IMR-90 (cell line): Measurements from ENCODE around the gene TECPR2. TPM values are rescaled to one million over a fixed set of nuclear protein-coding genes. Genes with fewer than 3 reads are reported as not detected.

ENCODE experiments used
- ATAC-seq: fragments of 200-7000 bp; cut with Tn5 transposase; 2 replicates; pipeline ENCODE4 v1.9.1; 2020; ENCODE audit warnings: low read depth, mild to moderate bottlenecking, moderate library complexity
- BruUV-seq: library from RNA; stranded (reverse); fragments of 400-500 nt; replicated peaks from 2 replicates; lab custom pipeline; 2021; lab: Mats Ljungman, UMichigan
- CTCF ChIA-PET: fragments of 300-600 bp; formaldehyde crosslinking; extraction: SDS; loops from one replicate; lab custom pipeline; 2021; ENCODE audit warnings: antibody characterized with exemption; lab: Yijun Ruan, JAX
- POLR2A ChIA-PET: fragments of 300-600 bp; sonication (Branson Sonifier 250); formaldehyde crosslinking; loops from one replicate; lab custom pipeline; 2022; ENCODE audit warnings: antibody characterized with exemption; ENCODE audit not compliant: unreplicated experiment; lab: Charles Lee
- DNase-seq: peaks from one replicate; pipeline ENCODE4 v3.0.0; 2013
- H2AFZ ChIP-seq: replicated peaks from 2 replicates; pipeline ENCODE3; 2013; ENCODE audit warnings: low read length, mild to moderate bottlenecking; ENCODE audit not compliant: poor library complexity
- H2AK5ac ChIP-seq: 2 replicates; pipeline ENCODE4 v1.6.1; 2013; ENCODE audit warnings: low read depth, low read length, inconsistent platforms
- H2AK9ac ChIP-seq: replicated peaks from 2 replicates; pipeline ENCODE3; 2013; ENCODE audit warnings: mild to moderate bottlenecking, low read depth, low read length, moderate library complexity; ENCODE audit not compliant: poor library complexity
- H2BK120ac ChIP-seq: 2 replicates; pipeline ENCODE4 v1.6.1; 2013; ENCODE audit warnings: low read depth, low read length, inconsistent platforms
- H2BK15ac ChIP-seq: 3 replicates; pipeline ENCODE4 v1.6.1; 2013; ENCODE audit warnings: low read depth, low read length, inconsistent platforms
- H2BK20ac ChIP-seq: 2 replicates; pipeline ENCODE4 v1.6.1; 2013; ENCODE audit warnings: low read depth, mild to moderate bottlenecking, inconsistent platforms, low read length, moderate library complexity
- H2BK5ac ChIP-seq: 2 replicates; pipeline ENCODE4 v1.6.1; 2013; ENCODE audit warnings: mild to moderate bottlenecking, low read depth, low read length, inconsistent platforms; ENCODE audit not compliant: poor library complexity, severe bottlenecking
- H3K14ac ChIP-seq: replicated peaks from 2 replicates; pipeline ENCODE4 v1.6.1; 2013; ENCODE audit warnings: low read depth, low read length, inconsistent platforms
- H3K18ac ChIP-seq: 2 replicates; pipeline ENCODE4 v1.6.1; 2013; ENCODE audit warnings: low read depth, low read length, control low read depth
- H3K23ac ChIP-seq: 2 replicates; pipeline ENCODE4 v1.6.1; 2013; ENCODE audit warnings: low read depth, low read length, inconsistent platforms
- H3K27ac ChIP-seq: 2 replicates; pipeline ENCODE4 v1.5.1; 2013; ENCODE audit warnings: mild to moderate bottlenecking, control low read depth, low read length; ENCODE audit not compliant: insufficient read depth
- H3K27me3 ChIP-seq: 2 replicates; pipeline ENCODE4 v1.6.1; 2013; ENCODE audit warnings: low read length; ENCODE audit not compliant: control insufficient read depth, insufficient read depth
- H3K36me3 ChIP-seq: 2 replicates; pipeline ENCODE4 v1.6.1; 2013; ENCODE audit warnings: low read length, mixed read lengths; ENCODE audit not compliant: control insufficient read depth, insufficient read depth
- H3K4ac ChIP-seq: 2 replicates; pipeline ENCODE4 v1.6.1; 2013; ENCODE audit warnings: low read depth, low read length, inconsistent platforms
- H3K4me1 ChIP-seq: 2 replicates; pipeline ENCODE4 v1.6.1; 2013; ENCODE audit warnings: low read length, mixed read lengths; ENCODE audit not compliant: control insufficient read depth, insufficient read depth
- H3K4me2 ChIP-seq: 2 replicates; pipeline ENCODE4 v1.6.1; 2013; ENCODE audit warnings: low read depth, mild to moderate bottlenecking, control low read depth, low read length, moderate library complexity
- H3K4me3 ChIP-seq: 2 replicates; pipeline ENCODE4 v1.5.1; 2013; ENCODE audit warnings: low read depth, mild to moderate bottlenecking, control low read depth, low read length, moderate library complexity; ENCODE audit not compliant: insufficient read depth
- H3K56ac ChIP-seq: 2 replicates; pipeline ENCODE4 v1.6.1; 2013; ENCODE audit warnings: low read length, inconsistent platforms; ENCODE audit not compliant: insufficient read depth; ENCODE audit errors: extremely low read depth
- H3K79me1 ChIP-seq, 2 experiments: 2 replicates each; pipeline ENCODE4 v1.6.1; 2013; ENCODE audit warnings: low read length in 2 of 2, inconsistent platforms in 1 of 2, low read depth in 1 of 2
- H3K9ac ChIP-seq: 2 replicates; pipeline ENCODE4 v1.6.1; 2013; ENCODE audit warnings: low read depth, low read length, control low read depth
- H3K9me1 ChIP-seq: 2 replicates; pipeline ENCODE4 v1.6.1; 2013; ENCODE audit warnings: low read length, inconsistent platforms; ENCODE audit not compliant: insufficient read depth
- H3K9me3 ChIP-seq: 2 replicates; pipeline ENCODE4 v1.6.1; 2013; ENCODE audit warnings: low read length; ENCODE audit not compliant: control insufficient read depth, insufficient read depth
- H4K20me1 ChIP-seq: 2 replicates; pipeline ENCODE4 v1.6.1; 2013; ENCODE audit warnings: low read length, inconsistent platforms; ENCODE audit not compliant: insufficient read depth
- H4K5ac ChIP-seq: 2 replicates; pipeline ENCODE4 v1.6.1; 2013; ENCODE audit warnings: mild to moderate bottlenecking, low read depth, low read length, control low read depth
- H4K8ac ChIP-seq, 2 experiments: 2 replicates each; pipeline ENCODE4 v1.6.1; 2013; ENCODE audit warnings: low read depth in 2 of 2, low read length in 2 of 2, control low read depth in 1 of 2, inconsistent platforms in 1 of 2
- H4K91ac ChIP-seq: 2 replicates; pipeline ENCODE4 v1.6.1; 2013; ENCODE audit warnings: low read depth, low read length, inconsistent platforms; ENCODE audit not compliant: insufficient read depth
- BHLHE40 ChIP-seq: fragments of 150-350 bp; IDR thresholded peaks from 2 replicates; pipeline ENCODE4 v1.6.1; 2016; ENCODE audit warnings: mild to moderate bottlenecking, low read depth, low read length
- CEBPB ChIP-seq: IDR thresholded peaks from 2 replicates; pipeline ENCODE4 v1.6.1; 2012; ENCODE audit warnings: low read depth, low read length, improper control_type of control experiment
- FOS ChIP-seq: fragments of 150-350 bp; IDR thresholded peaks from 2 replicates; pipeline ENCODE4 v1.6.1; 2016; ENCODE audit warnings: low read depth, low read length
- MAZ ChIP-seq: IDR thresholded peaks from 2 replicates; pipeline ENCODE4 v1.6.1; 2012; ENCODE audit warnings: low read depth, mild to moderate bottlenecking, low read length, improper control_type of control experiment, moderate library complexity, borderline replicate concordance
- POLR2A ChIP-seq: IDR thresholded peaks from 2 replicates; pipeline ENCODE4 v1.6.1; 2012; ENCODE audit warnings: mild to moderate bottlenecking, low read depth, low read length
- RCOR1 ChIP-seq: IDR thresholded peaks from 2 replicates; pipeline ENCODE4 v1.6.1; 2012; ENCODE audit warnings: mild to moderate bottlenecking, low read length, improper control_type of control experiment; ENCODE audit not compliant: insufficient replicate concordance
- USF2 ChIP-seq: fragments of 150-350 bp; IDR thresholded peaks from 2 replicates; pipeline ENCODE4 v1.6.1; 2017; ENCODE audit warnings: mild to moderate bottlenecking, antibody characterized with exemption, low read length, low read depth
- dilution Hi-C: fragments of 300-500 bp; cut with HindIII; formaldehyde crosslinking; loops from one replicate; pipeline ENCODE4 v1.14.3; 2018; ENCODE audit warnings: low sequenced_read_pairs; ENCODE audit not compliant: unreplicated experiment
- in situ Hi-C: fragments of 300-500 bp; cut with MboI; formaldehyde crosslinking; loops from 3 replicates; pipeline ENCODE4 v1.14.3; 2019; ENCODE audit warnings: low sequenced_read_pairs, inconsistent platforms, mixed read lengths
- intact Hi-C: fragments of 100-400 bp; cut with micrococcal nuclease; formaldehyde crosslinking; loops from 2 replicates; pipeline ENCODE4 v1.10.0; 2022
- polyA plus RNA-seq, 3 experiments: library from polyadenylated mRNA; depleted of rRNA; stranded (reverse); fragments of >200 nt; gene quantifications; 2 replicates each; pipeline ENCODE4 v1.2.3, GENCODE V29; 2012; ENCODE audit warnings: low replicate concordance in 1 of 3
- total RNA-seq: library from RNA; depleted of rRNA; stranded (reverse); fragments of >200 nt; gene quantifications from 2 replicates; pipeline ENCODE4 v1.2.3, GENCODE V29; 2012

The TECPR2 gene
- total and polyA plus RNA-seq, 2 of the 4 experiments (the other 2 are of a cell fraction): 9.5 to 11.7 TPM

- Histone ChIP-seq H2BK15ac (no peak overlapping the region), H4K5ac (no peak overlapping the region), H3K4ac (no peak overlapping the region), H3K9me1 (0 out of 2 replicates have a peak, but pooled peaks cover 2% of the 10 kb centered on the region), H2AFZ (no peak overlapping the region), H3K79me1 (peaks cover 7 to 20% of the 10 kb centered on the region in 2 experiments; a peak in 2 of 4 replicates), H3K18ac (no peak overlapping the region), H2AK9ac (no peak overlapping the region), H3K9me3 (no peaks in the 10 kb centered on the region; the same call in 1 of the 2 replicates), H2BK5ac (no peak overlapping the region), H2BK120ac (no peak overlapping the region), H3K4me1 (peaks cover 6% of the 10 kb centered on the region; the same call in 1 of the 2 replicates), H3K4me2 (no peak overlapping the region), H3K4me3 (no peak overlapping the region), H4K20me1 (no peaks in the 10 kb centered on the region; the same call in 1 of the 2 replicates), H3K56ac (no peak overlapping the region), H3K27me3 (no peaks in the 10 kb centered on the region), H3K36me3 (peaks cover 3% of the 10 kb centered on the region), H3K14ac (no peak overlapping the region), H2AK5ac (no peak overlapping the region), H3K23ac (no peak overlapping the region), H4K8ac (no peak overlapping the region), H4K91ac (no peak overlapping the region), H2BK20ac (no peak overlapping the region), H3K9ac (no peak overlapping the region), H3K27ac (no peak overlapping the region)
- CTCF ChIA-PET: no interaction called here
- dilution Hi-C loops (no loop called here), intact Hi-C loops (no loop called here), in situ Hi-C loops (no loop called here)
- POLR2A ChIA-PET: no interaction called here
- no peak for DNase-seq
- BruUV-seq: no TSS peak
- ATAC-seq: no peak
- TF ChIP-seq POLR2A (no peak), RCOR1 (no peak), CEBPB (no peak), MAZ (no peak), USF2 (no peak), BHLHE40 (no peak), FOS (no peak)
Measured at GRCh38 chr14:102387086-102387485, 24.3 kb downstream of the TECPR2 start.
